ENCODE measurements around the gene EFCC1. TPM values are rescaled to one million over a fixed set of nuclear protein-coding genes. Genes with fewer than 3 reads are reported as not detected.
A peak's percentile ranks its signal among the peaks of the same experiment; 100 is the strongest.

Gene EFCC1
- total RNA-seq, 2 donors from 2014 or later: 0.21 TPM; not detected in 1

DNA sequence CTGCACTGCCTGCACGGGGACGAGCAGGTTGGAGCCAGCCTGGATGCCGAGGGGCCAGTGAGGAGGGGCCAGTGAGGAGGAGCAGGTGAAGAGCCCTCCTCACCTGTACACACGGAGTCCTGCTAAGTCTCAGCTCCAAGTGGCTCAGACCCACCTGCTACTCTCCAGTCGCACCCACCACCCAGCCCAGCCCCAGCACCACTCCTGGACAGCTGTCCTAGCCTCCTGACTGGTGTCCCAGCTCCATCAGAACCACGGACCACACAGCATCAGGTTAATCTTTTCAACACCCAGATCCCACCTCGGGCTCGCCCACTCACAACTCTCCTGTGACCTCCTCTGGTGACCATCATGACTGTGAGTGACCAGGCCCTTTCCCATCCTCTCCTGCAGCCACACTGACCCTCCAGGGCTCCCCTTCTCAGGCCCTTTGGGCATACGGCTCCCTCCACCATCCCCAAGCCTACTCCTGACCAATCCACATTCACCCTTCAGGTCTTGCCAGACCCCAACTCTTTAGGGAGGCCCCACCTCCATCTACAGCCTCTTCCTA lies 13.8 kb downstream of the EFCC1 start:
- H3K4me1 Mint-ChIP-seq (ENCODE audit: low read depth in 2 of 2): peaks cover 29 to 32% of the 10 kb centered on the region in 2 donors
- ATAC-seq (no peak), DNase-seq (ENCODE audit: low spot score) (no peak)
- no peaks in the 10 kb centered on the region for H3K36me3 Mint-ChIP-seq
- H3K27me3 Mint-ChIP-seq: no peaks in the 10 kb centered on the region
- peak overlapping the region; percentile 98 to 99 for H3K27ac Mint-ChIP-seq
- peak overlapping the region; percentile 88 for H3K4me3 Mint-ChIP-seq
- no peaks in the 10 kb centered on the region for H3K9me3 Mint-ChIP-seq

DNA sequence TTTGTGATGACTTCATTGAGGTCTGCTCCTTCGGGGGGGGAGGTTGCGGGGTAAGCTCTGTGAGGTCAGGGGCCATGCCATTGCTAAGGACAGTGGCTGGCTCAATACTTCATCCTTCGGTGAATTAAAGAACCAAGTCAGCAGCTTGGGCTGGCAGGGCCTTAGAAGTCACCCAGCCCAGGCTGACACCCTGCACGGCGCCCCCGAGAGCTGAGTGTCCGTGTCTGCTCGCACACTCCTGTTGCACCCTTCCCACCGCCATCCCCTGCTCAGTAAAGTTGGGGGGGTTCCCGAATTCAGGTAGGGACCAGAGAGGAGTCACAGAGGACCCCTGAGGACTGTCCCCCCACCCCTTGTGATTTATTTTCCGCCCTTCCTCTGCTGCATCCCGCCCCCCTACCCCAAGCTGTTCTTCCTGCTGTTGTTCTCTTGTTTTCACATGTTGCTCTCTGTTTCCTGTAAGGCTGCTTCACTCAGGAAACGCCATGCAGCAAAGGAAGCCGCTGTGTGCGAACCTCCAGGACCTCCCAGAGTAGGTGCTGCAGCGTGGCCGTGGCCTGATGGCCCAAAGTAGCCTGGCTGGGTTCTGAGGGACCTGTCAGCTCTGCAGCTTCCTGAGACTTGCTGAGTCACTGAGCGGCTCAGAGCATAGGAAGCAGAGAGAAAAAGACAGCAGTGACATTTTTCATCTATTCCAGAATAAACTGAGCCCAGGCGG lies 14.4 kb downstream of the EFCC1 start:
- peak overlapping the region; percentile 98 to 99 for H3K27ac Mint-ChIP-seq
- no peaks in the 10 kb centered on the region for H3K9me3 Mint-ChIP-seq
- H3K36me3 Mint-ChIP-seq: no peaks in the 10 kb centered on the region
- DNase-seq (ENCODE audit: low spot score) (peak; percentile 67), ATAC-seq (peak; percentile 76 to 80)
- H3K4me1 Mint-ChIP-seq (ENCODE audit: low read depth in 2 of 2): peaks cover 29 to 32% of the 10 kb centered on the region in 2 donors
- H3K4me3 Mint-ChIP-seq: peak overlapping the region; percentile 88
- no peaks in the 10 kb centered on the region for H3K27me3 Mint-ChIP-seq

DNA sequence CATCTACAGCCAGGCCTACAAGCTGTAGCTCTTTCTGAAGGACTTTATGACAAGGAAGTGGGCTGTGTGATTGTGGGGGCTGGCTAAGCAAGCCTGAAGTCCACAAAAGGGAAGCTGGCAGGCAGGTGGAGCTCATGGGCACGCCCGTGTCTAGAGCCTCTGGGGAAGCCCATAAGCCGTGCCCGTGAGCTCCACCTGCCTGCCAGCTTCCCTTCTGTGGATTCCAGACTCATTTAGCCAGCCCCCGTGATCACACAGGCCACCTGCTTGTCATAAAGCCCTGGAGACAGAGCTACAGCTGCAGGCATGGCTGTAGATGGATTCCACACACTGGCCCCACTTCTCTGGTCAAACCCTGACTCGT lies 15.2 kb downstream of the EFCC1 start:
- Mint-ChIP-seq H3K4me3 (peak overlapping the region; percentile 88), H3K36me3 (no peaks in the 10 kb centered on the region), H3K4me1 (ENCODE audit: low read depth in 2 of 2) (peaks cover 29 to 32% of the 10 kb centered on the region in 2 donors), H3K27ac (peak overlapping the region; percentile 98 to 99), H3K27me3 (no peaks in the 10 kb centered on the region), H3K9me3 (no peaks in the 10 kb centered on the region)
- peak; percentile 68 to 72 for ATAC-seq
- no peak for DNase-seq (ENCODE audit: low spot score)

DNA sequence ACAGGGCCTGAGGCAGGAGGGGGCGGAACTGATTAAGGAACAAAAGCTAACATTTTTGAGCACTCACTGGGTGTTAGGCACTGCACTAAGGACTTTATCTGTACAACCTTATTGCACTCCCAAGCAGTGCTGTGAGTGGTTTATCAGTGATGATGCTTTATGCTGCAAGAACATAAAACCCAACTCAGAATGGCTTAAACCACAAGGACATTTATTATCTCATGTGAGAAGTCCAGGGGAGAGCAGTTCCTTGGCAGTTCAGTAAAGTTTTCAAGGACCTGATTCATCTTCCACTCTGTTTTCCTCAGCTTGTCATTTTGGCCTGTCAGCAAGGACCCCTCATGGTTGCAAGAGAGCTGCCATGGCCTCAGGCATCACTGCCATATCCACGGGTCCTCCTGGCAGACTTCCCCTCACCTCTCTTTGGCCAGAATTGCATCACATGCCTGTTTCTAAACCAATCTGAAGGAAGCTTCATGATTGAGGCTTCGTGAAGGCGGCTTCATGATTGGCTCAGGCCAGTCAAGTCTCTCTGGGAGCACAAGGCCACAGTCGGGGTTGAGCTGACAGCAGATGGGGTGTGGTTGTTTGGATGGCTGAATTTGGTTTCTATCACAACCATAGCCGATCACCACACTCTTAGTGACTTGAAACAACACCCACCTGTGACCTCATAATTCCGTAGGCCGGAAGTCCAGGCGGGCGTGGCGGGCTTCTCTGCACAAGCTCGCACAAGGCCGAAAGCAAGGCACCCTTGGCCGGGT lies 15.8 kb downstream of the EFCC1 start:
- ATAC-seq: peak; percentile 38 to 47
- Mint-ChIP-seq H3K27me3 (no peaks in the 10 kb centered on the region), H3K36me3 (no peaks in the 10 kb centered on the region), H3K4me1 (ENCODE audit: low read depth in 2 of 2) (peaks cover 32 to 37% of the 10 kb centered on the region in 2 donors), H3K27ac (peak overlapping the region; percentile 98 to 99), H3K9me3 (no peaks in the 10 kb centered on the region), H3K4me3 (peak overlapping the region; percentile 88)
- no peak for DNase-seq (ENCODE audit: low spot score)

DNA sequence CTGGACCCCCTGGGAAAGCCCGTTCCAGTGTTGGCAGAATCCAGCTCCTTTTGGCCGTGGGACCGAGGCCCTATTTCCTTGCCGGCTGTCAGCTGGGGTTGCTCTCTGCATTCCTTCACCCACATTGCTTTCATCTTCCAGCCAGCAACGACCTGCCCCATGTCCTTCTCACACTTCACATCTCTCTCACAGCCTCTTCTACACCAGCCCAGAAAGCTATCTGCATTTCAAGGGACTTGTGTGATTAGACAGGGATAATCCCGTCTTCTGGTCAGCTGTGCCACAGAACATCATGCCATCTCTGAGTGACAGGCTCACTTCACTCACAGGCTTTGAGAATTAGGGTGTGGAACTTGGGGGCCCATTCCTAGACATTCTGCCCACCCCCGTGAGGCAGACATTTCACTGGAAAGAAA lies 16.4 kb downstream of the EFCC1 start:
- H3K9me3 Mint-ChIP-seq: no peaks in the 10 kb centered on the region
- H3K27me3 Mint-ChIP-seq: no peaks in the 10 kb centered on the region
- peak overlapping the region; percentile 98 to 99 for H3K27ac Mint-ChIP-seq
- ATAC-seq (no peak), DNase-seq (ENCODE audit: low spot score) (no peak)
- H3K36me3 Mint-ChIP-seq: no peaks in the 10 kb centered on the region
- H3K4me3 Mint-ChIP-seq: peak overlapping the region; percentile 66
- H3K4me1 Mint-ChIP-seq (ENCODE audit: low read depth in 2 of 2): peaks cover 36 to 42% of the 10 kb centered on the region in 2 donors

DNA sequence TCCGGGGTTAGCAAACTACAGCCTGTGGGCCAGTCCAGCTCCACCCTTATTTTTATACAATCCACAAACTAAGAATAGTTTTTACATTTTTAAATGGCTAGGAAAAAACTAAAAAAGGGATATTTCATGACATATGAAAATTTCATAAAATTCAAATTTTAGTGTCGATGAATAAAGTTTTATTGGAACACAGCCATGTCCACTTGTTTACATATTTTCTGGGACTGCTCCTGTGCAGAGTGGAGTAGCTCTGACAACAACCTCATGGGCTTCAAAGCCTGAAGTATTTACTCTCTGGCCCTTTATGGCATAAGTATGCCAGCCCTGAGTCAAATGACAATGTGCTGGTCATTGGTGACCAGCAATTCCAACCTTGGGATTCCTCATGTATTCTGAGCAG lies 17.2 kb downstream of the EFCC1 start:
- Mint-ChIP-seq H3K27me3 (no peaks in the 10 kb centered on the region), H3K36me3 (no peaks in the 10 kb centered on the region), H3K9me3 (no peaks in the 10 kb centered on the region), H3K27ac (peak overlapping the region; percentile 51 to 64), H3K4me1 (ENCODE audit: low read depth in 2 of 2) (peaks cover 36 to 46% of the 10 kb centered on the region in 2 donors), H3K4me3 (no peak overlapping the region)
- no peak for ATAC-seq
- no peak for DNase-seq (ENCODE audit: low spot score)

DNA sequence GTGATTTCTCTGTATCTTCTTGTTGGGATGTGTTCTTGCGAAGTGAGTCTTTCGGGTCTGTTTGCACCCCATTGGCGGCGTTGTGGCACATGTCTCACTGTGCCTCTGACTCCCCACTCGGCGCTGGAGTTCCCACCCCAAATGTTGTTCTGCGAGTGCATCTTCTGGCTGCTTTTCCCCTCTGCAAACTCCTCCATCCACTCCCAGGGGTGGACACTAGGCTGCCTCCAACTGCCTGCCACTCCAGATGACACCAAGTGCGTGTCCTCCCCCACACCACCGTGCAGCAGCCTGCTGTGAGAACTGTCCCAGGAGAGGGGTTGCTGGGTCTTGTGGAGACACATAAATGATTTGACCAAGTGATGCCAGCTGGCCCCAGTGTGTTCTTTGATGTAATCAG lies 17.6 kb downstream of the EFCC1 start:
- Mint-ChIP-seq H3K27me3 (no peaks in the 10 kb centered on the region), H3K27ac (peak overlapping the region; percentile 51 to 64), H3K4me1 (ENCODE audit: low read depth in 2 of 2) (peaks cover 36 to 46% of the 10 kb centered on the region in 2 donors), H3K36me3 (no peaks in the 10 kb centered on the region), H3K4me3 (no peak overlapping the region), H3K9me3 (no peaks in the 10 kb centered on the region)
- DNase-seq (ENCODE audit: low spot score) (no peak), ATAC-seq (no peak)

DNA sequence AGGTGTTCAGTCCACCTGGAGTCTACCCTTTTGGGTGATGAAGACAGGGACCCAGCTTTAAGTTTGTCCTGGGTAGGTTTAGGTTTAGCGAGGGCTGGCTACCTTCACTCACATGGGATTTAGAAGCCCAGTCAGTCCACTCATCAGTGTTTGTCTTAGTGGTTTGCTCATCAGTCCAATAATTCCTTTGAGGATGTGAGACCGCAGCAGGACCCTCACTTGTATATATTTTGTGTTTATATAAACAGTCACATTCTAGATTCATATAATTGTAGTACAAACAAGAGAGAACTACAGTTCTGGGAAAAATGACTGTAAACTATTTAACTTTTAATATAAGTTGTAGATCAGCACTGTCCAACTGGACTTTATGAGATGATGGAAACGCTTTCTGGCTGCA lies 18.2 kb downstream of the EFCC1 start:
- no peak for DNase-seq (ENCODE audit: low spot score)
- Mint-ChIP-seq H3K4me3 (no peak overlapping the region), H3K4me1 (ENCODE audit: low read depth in 2 of 2) (peaks cover 36 to 46% of the 10 kb centered on the region in 2 donors), H3K36me3 (no peaks in the 10 kb centered on the region), H3K27me3 (no peaks in the 10 kb centered on the region), H3K27ac (peak overlapping the region; percentile 51 to 64), H3K9me3 (no peaks in the 10 kb centered on the region)
- ATAC-seq: no peak

DNA sequence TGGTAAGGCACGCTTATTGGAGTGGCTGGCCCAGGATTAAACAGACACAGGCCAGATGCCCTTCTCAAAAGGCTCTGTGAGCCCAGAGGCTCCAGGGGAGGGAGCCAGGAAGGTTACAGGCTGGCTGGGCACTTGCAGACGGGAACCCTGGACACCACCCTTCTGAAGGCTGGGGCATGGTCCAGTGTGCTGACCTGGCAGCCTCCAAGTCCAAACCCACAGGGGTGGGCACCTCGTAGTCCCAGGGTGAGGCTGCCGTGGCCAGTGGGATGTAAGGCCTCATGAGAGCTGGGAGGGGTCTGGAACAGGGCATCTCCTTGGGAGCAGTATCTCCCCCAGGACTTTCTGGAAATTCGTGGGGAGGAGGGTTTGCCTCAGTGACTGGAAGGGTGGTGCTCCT lies 19.6 kb downstream of the EFCC1 start:
- Mint-ChIP-seq H3K4me1 (ENCODE audit: low read depth in 2 of 2) (peaks cover 39 to 42% of the 10 kb centered on the region in 2 donors), H3K27me3 (no peaks in the 10 kb centered on the region), H3K27ac (no peak overlapping the region), H3K36me3 (no peaks in the 10 kb centered on the region), H3K9me3 (no peaks in the 10 kb centered on the region), H3K4me3 (no peak overlapping the region)
- DNase-seq (ENCODE audit: low spot score): no peak
- no peak for ATAC-seq

DNA sequence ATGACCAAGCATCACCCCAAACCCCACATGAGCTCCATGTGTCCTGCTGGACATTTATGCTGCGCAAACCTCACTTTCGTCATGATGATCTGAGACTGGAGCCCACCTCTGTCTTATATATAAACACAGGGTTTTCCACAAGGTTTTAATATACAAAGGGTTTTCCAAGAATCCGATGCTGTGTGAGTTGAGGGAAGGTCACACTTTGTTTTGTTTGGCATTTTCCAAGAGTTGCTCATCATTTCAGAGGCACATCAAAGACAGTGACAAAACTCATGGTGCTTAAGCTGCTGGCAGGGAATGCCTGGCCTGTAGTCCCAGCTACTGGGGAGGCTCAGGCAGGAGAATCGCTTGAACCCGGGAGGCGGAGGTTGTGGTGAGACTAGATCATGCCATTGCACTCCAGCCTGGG lies 20.0 kb downstream of the EFCC1 start:
- Mint-ChIP-seq H3K9me3 (no peaks in the 10 kb centered on the region), H3K4me1 (ENCODE audit: low read depth in 2 of 2) (peaks cover 38 to 42% of the 10 kb centered on the region in 2 donors), H3K27me3 (no peaks in the 10 kb centered on the region), H3K36me3 (no peaks in the 10 kb centered on the region), H3K4me3 (no peak overlapping the region), H3K27ac (peak overlapping the region; percentile 79 to 89)
- ATAC-seq: no peak
- DNase-seq (ENCODE audit: low spot score): no peak

DNA sequence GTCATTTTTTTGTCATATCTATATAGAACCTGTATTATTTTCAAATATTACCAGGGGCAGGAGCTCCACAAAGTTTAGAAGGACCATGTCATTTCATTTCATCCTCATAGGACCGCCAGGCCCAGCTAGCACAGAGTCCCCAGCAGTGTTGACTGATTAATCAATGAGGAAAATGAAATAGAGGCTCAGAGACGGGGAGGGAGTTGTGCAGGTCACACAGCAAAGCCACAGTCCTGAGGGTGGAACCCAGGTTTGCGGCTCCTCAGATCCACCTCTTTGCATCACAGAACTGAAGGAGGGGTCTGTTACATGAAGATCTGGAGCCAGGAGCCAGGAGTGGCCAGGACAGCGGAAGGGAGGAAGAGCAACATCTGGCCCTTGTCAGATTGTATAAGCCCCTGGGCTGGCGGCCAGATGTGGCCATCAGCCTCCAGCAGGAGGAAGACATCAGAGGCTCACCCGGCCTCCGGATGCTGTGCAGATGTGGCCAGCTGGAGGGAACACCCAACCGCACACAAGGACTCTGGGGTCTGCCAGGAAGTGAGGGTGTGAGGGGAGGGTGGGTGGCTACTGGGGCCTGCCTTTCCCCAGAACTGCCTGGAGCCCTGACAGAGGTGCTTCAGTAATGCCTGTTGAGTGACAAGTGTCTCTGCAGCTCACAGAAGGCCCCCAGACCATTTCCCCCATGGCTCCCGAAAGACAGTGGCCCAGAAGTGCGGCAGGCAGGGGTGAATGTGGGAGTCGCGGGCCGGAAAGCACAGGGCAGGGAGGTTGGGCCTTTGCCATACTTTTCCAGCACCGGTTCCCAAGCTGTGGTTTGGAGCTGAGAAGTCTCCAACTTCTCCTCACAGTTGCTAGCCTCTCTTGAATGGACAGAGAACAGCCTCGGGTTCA lies 21.3 kb downstream of the EFCC1 start:
- Mint-ChIP-seq H3K9me3 (no peaks in the 10 kb centered on the region), H3K27ac (peak overlapping the region; percentile 79 to 89), H3K36me3 (no peaks in the 10 kb centered on the region), H3K27me3 (no peaks in the 10 kb centered on the region), H3K4me3 (peak overlapping the region; percentile 73), H3K4me1 (ENCODE audit: low read depth in 2 of 2) (peaks cover 41% of the 10 kb centered on the region in 2 donors)
- ATAC-seq (no peak), DNase-seq (ENCODE audit: low spot score) (no peak)

DNA sequence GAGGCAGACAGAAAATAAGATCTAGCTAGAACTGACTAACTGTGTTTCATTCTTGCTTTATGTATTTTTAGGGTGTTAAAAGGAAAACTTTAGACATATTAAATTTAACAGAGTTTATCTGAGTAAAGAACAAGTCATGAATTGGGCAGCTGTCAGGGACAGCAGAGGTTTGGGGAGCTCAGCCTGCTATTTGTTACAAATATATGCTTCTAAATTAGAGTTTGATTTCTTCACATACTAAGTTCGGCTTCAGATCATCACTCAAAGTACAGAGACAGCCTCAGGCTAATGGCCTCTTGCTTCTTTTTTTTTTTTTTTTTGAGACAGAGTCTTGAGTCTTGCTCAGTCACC lies 21.9 kb downstream of the EFCC1 start:
- peaks cover 37 to 38% of the 10 kb centered on the region in 2 donors for H3K4me1 Mint-ChIP-seq (ENCODE audit: low read depth in 2 of 2)
- H3K36me3 Mint-ChIP-seq: no peaks in the 10 kb centered on the region
- H3K27ac Mint-ChIP-seq: peak overlapping the region; percentile 79 to 89
- no peak for ATAC-seq
- no peaks in the 10 kb centered on the region for H3K9me3 Mint-ChIP-seq
- H3K27me3 Mint-ChIP-seq: no peaks in the 10 kb centered on the region
- no peak for DNase-seq (ENCODE audit: low spot score)
- H3K4me3 Mint-ChIP-seq: no peak overlapping the region

DNA sequence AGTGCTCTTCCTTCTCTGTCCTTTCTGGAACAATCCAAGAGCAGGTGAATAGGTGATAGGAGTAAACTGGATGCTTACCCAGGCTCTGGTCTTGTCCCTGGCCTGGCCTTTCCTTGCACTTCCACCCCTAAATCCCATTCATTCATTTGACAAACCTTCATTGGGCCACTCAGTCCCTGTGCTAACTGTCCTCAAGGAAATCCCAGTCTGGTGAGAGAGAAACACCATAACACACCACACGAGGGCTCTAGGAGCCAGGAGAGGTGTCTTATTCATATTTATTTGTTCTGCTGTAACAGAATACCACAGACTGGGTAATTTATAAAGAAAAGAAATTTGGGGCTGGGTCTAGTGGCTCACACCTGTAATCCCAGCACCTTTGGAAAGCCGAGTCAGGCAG lies 22.8 kb downstream of the EFCC1 start:
- Mint-ChIP-seq H3K4me1 (ENCODE audit: low read depth in 2 of 2) (peaks cover 33% of the 10 kb centered on the region in 2 donors), H3K9me3 (no peaks in the 10 kb centered on the region), H3K27me3 (no peaks in the 10 kb centered on the region), H3K4me3 (no peak overlapping the region), H3K27ac (peak overlapping the region in 1 of 2 donors; percentile 98), H3K36me3 (no peaks in the 10 kb centered on the region)
- DNase-seq (ENCODE audit: low spot score) (no peak), ATAC-seq (no peak)
